ENCODE results near the gene TPO.

- TF ChIP-seq, protein P1, sequence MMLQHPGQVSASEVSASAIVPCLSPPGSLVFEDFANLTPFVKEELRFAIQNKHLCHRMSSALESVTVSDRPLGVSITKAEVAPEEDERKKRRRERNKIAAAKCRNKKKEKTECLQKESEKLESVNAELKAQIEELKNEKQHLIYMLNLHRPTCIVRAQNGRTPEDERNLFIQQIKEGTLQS (CRISPR knock-in tag; conservative IDR thresholded peaks at IDR 0.05), result no peak
- TF ChIP-seq, protein P2, sequence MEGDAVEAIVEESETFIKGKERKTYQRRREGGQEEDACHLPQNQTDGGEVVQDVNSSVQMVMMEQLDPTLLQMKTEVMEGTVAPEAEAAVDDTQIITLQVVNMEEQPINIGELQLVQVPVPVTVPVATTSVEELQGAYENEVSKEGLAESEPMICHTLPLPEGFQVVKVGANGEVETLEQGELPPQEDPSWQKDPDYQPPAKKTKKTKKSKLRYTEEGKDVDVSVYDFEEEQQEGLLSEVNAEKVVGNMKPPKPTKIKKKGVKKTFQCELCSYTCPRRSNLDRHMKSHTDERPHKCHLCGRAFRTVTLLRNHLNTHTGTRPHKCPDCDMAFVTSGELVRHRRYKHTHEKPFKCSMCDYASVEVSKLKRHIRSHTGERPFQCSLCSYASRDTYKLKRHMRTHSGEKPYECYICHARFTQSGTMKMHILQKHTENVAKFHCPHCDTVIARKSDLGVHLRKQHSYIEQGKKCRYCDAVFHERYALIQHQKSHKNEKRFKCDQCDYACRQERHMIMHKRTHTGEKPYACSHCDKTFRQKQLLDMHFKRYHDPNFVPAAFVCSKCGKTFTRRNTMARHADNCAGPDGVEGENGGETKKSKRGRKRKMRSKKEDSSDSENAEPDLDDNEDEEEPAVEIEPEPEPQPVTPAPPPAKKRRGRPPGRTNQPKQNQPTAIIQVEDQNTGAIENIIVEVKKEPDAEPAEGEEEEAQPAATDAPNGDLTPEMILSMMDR (IDR thresholded peaks at IDR 0.05), result no peak
- TF ChIP-seq SP1 (CRISPR knock-in tag; conservative IDR thresholded peaks at IDR 0.05), result no peak
Measured at GRCh38 chr2:1429895-1430294, 16.6 kb downstream of the TPO start.
